NCI-H748 treated with DMSO at 0.1 percent for 48 hours (cell line): ENCODE measurements around the gene SLC29A3.
"Not testable (repeated sequence)": the region's sequence is repeated elsewhere in the genome, so short reads cannot be mapped to it uniquely, and the experiment has no call there.

Experiments used
- DNase-seq: peaks from one replicate; lab custom pipeline; 2025; lab: John Stamatoyannopoulos, UW

The SLC29A3 gene

GRCh38 chr10:71346731-71347130 lies 27.7 kb downstream of the SLC29A3 start:
- no peak for DNase-seq

GRCh38 chr10:71347587-71348395 lies 28.7 kb downstream of the SLC29A3 start:
- DNase-seq, result no peak

- no peak for DNase-seq
These were observed 29.8 kb downstream of the SLC29A3 start for GRCh38 chr10:71348850-71349249.

DNA sequence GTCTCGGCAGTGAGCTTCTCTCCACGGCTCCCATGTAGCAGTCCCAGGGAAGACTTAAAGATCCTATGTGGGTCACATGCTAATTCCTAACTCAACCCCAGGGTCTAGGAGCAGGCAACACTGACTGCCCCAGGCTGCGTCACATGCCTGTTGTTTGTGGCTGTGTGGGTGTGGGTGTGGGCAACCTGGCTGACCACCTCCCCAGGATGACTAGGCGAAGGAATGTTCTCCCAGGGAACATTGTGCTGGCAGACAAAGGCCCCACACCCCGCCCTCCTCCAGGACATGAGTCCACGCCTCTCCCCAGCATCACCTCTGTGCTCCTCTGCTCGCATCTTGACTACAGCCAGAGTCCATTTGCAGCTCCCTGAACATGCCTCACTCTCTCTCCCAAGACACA lies 30.3 kb downstream of the SLC29A3 start:
- no peak for DNase-seq

DNA sequence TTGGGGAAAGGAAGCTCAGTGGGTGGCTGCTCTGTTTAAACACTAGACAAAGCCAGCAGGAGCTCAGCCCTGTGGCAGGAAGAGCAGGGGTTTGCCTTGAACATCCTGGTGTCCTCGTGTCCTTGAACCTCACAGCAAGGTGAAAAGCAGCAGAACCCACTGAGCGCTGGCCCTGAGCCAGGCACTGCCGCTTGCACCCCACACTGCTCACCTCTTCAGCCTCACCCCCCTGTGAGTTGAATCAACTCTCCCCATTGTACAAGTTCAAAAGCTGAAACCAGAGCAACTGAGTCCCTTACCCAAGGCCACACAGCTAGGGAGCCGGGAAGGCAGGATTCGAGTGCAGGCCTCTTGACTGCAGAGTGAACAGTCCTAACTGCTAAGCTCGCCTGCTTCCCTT lies 32.0 kb downstream of the SLC29A3 start:
- DNase-seq, result no peak

GRCh38 chr10:71351628-71352319 lies 32.7 kb downstream of the SLC29A3 start:
- DNase-seq, result no peak

GRCh38 chr10:71353639-71354038 lies 34.6 kb downstream of the SLC29A3 start:
- DNase-seq, result no peak

- DNase-seq, result no peak
These were observed 35.7 kb downstream of the SLC29A3 start for GRCh38 chr10:71354776-71355175.

- no peak for DNase-seq
These were observed 36.8 kb downstream of the SLC29A3 start for GRCh38 chr10:71355886-71356285.

GRCh38 chr10:71357792-71358265 lies 38.8 kb downstream of the SLC29A3 start:
- DNase-seq, result no peak

- DNase-seq, result no peak
These were observed 39.2 kb downstream of the SLC29A3 start for GRCh38 chr10:71358277-71358676.

DNA sequence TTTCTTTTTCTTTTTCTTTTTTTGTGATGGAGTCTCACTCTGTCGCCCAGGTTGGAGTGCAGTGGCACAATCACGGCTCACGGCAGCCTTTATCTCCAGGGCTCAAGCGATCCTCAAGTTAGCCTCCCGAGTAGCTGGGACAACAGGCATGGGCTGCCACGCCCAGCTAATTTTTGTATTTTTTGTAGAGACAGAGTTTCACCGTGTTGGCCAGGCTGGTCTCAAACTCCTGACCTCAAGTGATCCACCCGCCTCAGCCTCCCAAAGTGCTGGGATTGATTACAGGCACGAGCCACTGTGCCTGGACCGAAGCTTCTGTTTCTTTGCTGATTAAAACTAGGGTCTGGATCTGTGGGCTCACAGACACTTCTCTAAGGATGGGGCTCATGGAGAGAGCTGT lies 39.8 kb downstream of the SLC29A3 start:
- not testable (repeated sequence) for DNase-seq

DNA sequence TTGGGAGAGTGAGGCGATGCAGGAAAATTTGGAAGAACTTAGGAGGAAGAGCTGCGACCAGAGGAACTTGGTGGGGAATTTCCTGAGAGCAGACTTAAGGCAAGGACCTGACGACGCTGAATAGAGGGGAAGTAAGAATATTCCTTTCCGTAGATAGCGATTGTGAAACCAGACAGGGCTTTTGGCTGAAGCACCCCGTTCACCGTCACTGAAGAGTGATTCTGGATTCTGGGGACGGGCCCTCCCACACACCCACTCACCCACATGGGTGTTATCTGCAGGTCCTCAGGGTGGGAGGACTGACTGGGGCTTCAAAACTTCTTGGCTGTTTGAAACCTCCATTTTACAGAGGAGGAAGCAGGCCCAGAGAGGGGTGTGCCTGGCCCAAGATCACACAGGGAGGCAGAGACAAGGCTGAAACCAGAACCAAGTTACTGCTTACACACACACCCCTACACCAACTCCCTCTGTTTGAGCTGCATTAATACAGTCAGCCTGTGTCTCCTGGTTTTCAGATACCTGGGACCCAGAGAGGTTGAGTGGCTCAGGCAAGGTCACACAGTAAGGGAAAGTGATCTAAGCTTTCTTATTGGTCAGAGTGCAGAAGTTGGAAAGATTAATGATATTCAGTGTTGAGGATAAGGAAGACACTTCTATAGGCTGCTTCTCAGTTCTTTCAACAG lies 40.4 kb downstream of the SLC29A3 start:
- no peak for DNase-seq

DNA sequence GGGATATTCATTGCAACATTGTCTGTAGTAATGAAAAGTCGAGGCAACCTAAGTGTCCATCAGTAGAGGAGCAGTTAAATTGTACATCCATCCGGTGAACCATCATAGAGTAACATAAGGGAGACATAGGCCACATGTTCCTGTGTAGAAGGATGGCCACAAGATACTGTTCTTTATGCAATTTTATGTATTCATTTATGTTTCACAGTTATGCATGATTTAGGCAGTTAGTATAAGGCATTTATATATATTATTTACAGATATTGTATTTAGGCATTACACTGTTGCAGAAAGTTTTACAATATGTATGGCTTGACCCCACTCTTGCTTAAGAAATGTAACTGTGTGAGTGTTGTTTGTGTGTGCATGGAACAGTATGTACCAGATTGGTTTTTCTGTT lies 41.7 kb downstream of the SLC29A3 start:
- DNase-seq, result no peak

DNA sequence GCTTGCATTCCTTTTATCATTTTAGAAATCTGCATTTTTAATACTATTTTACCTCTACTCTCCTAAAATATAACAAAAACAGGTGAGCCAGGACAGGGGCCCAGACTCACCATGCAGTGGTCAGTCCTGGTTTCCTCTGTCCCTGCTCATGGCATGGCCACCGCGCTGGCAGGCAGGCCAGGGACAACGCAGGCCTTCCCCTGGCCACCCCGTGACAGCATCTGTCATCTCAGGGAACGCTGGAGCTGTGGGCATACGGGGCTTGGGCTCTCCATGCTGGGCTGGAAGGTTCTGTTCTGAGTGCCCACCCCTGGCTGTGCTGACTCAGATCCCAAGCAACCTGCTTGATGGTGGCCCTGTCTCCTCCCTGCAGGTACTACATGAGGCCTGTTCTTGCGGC lies 42.5 kb downstream of the SLC29A3 start:
- no peak for DNase-seq

DNA sequence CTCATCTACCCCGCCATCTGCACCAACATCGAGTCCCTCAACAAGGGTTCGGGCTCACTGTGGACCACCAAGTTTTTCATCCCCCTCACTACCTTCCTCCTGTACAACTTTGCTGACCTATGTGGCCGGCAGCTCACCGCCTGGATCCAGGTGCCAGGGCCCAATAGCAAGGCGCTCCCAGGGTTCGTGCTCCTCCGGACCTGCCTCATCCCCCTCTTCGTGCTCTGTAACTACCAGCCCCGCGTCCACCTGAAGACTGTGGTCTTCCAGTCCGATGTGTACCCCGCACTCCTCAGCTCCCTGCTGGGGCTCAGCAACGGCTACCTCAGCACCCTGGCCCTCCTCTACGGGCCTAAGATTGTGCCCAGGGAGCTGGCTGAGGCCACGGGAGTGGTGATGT lies 43.1 kb downstream of the SLC29A3 start:
- DNase-seq, result no peak

DNA sequence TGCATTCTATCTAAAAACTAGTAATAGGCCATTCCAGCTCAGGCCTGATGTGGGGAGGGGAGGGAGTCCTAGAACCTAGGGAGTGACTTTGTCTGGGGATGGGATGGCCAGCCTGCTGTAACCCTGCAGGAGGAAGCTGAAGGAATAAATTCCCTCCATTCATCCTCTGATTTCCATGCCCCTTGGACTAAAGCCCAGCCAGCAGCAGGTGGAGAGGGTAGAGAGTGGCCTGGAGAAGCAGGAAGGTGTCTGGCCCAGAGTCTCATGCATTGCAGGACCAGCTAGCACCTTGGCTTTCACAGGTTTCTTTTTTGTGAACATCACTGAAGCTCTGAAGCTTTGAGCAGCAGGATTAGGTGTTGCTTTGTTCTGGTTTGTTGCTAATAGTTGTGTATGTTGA lies 44.9 kb downstream of the SLC29A3 start:
- no peak for DNase-seq

DNA sequence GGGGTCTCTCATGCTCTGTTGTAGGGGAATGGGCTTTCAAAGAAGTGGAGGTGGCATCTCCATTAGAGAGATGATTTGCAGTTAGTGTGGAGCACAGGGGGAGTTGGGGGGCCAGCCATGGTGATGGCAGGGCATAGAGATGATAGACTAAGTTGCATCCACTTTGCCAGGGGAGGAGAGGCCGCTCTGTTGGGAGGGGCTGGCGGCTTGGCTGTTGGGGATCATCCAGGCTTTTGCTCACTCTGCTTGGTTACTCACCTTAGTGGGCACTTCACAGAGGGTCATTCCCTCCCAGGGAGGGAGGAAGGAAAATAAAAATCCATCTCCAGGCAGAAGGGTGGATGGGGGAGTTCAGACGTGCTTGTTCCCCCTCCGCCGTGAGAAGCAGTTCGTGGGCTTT lies 46.3 kb downstream of the SLC29A3 start:
- no peak for DNase-seq

GRCh38 chr10:71366690-71367089 lies 47.6 kb downstream of the SLC29A3 start:
- DNase-seq, result no peak

DNA sequence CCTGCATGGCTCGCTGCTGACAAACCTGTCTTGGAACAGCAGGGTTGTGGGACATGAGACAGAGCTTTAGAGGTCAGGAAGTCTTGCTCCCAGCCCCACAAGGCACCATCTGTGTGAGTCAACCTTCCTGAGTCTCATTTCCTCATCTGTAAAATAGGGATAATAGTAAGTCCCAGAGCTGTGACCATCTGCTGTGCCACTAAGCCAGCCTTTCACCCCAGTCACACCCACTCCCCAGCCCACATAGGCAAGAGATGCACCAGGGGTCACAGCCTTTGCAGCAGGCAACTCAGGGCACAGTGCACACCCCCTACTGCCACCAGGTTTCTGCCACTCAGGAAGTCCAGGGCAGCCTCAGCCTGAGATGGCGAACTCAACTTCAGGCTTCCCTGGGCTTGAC lies 48.2 kb downstream of the SLC29A3 start:
- no peak for DNase-seq

GRCh38 chr10:71368176-71368575 lies 49.1 kb downstream of the SLC29A3 start:
- DNase-seq, result no peak

GRCh38 chr10:71368643-71369042 lies 49.6 kb downstream of the SLC29A3 start:
- no peak for DNase-seq

GRCh38 chr10:71369602-71370001 lies 50.5 kb downstream of the SLC29A3 start:
- no peak for DNase-seq
